Neuronal stem cell (in vitro differentiated cells): ENCODE data around the gene MEGF10. TPM values are rescaled to one million over a fixed set of nuclear protein-coding genes. Genes with fewer than 3 reads are reported as not detected.

Experiments used
- DNase-seq: peaks from one replicate; pipeline ENCODE4 v3.0.0-alpha.2; 2013; ENCODE audit warnings: low spot score
- H2AFZ ChIP-seq: one replicate; pipeline ENCODE4 v1.6.1; 2013; ENCODE audit warnings: mild to moderate bottlenecking, low read length, inconsistent platforms
- H2AK5ac ChIP-seq: 2 replicates; pipeline ENCODE4 v1.6.1; 2013; ENCODE audit warnings: low read depth, mild to moderate bottlenecking, inconsistent platforms, low read length, moderate library complexity, mixed read lengths
- H2BK120ac ChIP-seq: 2 replicates; pipeline ENCODE4 v1.6.1; 2013; ENCODE audit warnings: low read depth, mild to moderate bottlenecking, inconsistent platforms, low read length, moderate library complexity, mixed read lengths
- H2BK12ac ChIP-seq: one replicate; pipeline ENCODE4 v1.6.1; 2013; ENCODE audit warnings: low read length, inconsistent platforms
- H2BK15ac ChIP-seq: 2 replicates; pipeline ENCODE4 v1.6.1; 2013; ENCODE audit warnings: mild to moderate bottlenecking, low read length, inconsistent platforms, mixed read lengths
- H2BK5ac ChIP-seq: one replicate; pipeline ENCODE4 v1.6.1; 2013; ENCODE audit warnings: inconsistent platforms, mild to moderate bottlenecking, low read length, moderate library complexity
- H3K14ac ChIP-seq: one replicate; pipeline ENCODE4 v1.6.1; 2013; ENCODE audit warnings: low read length, inconsistent platforms
- H3K18ac ChIP-seq: 2 replicates; pipeline ENCODE4 v1.6.1; 2013; ENCODE audit warnings: low read length, inconsistent platforms
- H3K23ac ChIP-seq: 2 replicates; pipeline ENCODE4 v1.6.1; 2013; ENCODE audit warnings: low read depth, mild to moderate bottlenecking, mixed read lengths, low read length, inconsistent platforms; ENCODE audit not compliant: poor library complexity
- H3K27ac ChIP-seq: replicated peaks from 3 replicates; pipeline ENCODE4 v1.5.1; 2013; ENCODE audit warnings: low read length, inconsistent platforms
- H3K27me3 ChIP-seq, 3 experiments: 2 replicates each; pipeline ENCODE4 v1.6.1; 2013; ENCODE audit warnings: low read length in 3 of 3, mild to moderate bottlenecking in 2 of 3, inconsistent platforms in 1 of 3, low read depth in 1 of 3, mixed read lengths in 1 of 3, moderate library complexity in 1 of 3; ENCODE audit not compliant: control insufficient read depth in 3 of 3, insufficient read depth in 3 of 3
- H3K36me3 ChIP-seq, 2 donors: replicated peaks in 1 of 2; 2 replicates each; pipeline ENCODE4 v1.6.1; 2013; ENCODE audit warnings: low read length in 2 of 2; ENCODE audit not compliant: control insufficient read depth in 2 of 2, insufficient read depth in 2 of 2
- H3K4ac ChIP-seq: 2 replicates; pipeline ENCODE4 v1.6.1; 2013; ENCODE audit warnings: inconsistent platforms, mild to moderate bottlenecking, low read length, moderate library complexity
- H3K4me1 ChIP-seq, 2 donors: 1 replicate in 1 of 2; 2 replicates in 1 of 2; pipeline ENCODE4 v1.6.1; 2013; ENCODE audit warnings: low read length in 2 of 2, low read depth in 1 of 2; ENCODE audit not compliant: control insufficient read depth in 2 of 2, insufficient read depth in 1 of 2
- H3K4me2 ChIP-seq: one replicate; pipeline ENCODE4 v1.6.1; 2013; ENCODE audit warnings: mild to moderate bottlenecking, low read length, inconsistent platforms; ENCODE audit not compliant: insufficient read depth, poor library complexity, severe bottlenecking
- H3K4me3 ChIP-seq, 2 donors: 2 replicates each; pipeline ENCODE4 v1.5.1; 2013; ENCODE audit warnings: low read length in 2 of 2, mild to moderate bottlenecking in 2 of 2, inconsistent platforms in 1 of 2, moderate library complexity in 1 of 2
- H3K79me1 ChIP-seq: one replicate; pipeline ENCODE4 v1.6.1; 2013; ENCODE audit warnings: low read depth, mild to moderate bottlenecking, inconsistent platforms, low read length, moderate library complexity
- H3K9ac ChIP-seq: one replicate; pipeline ENCODE4 v1.6.1; 2013; ENCODE audit warnings: mild to moderate bottlenecking, low read depth, low read length, inconsistent platforms; ENCODE audit not compliant: poor library complexity
- H3K9me3 ChIP-seq, 2 donors: replicated peaks in 1 of 2; 2 replicates each; pipeline versions ENCODE3 to v1.6.1; 2013; ENCODE audit warnings: low read length in 2 of 2, mild to moderate bottlenecking in 2 of 2, inconsistent platforms in 1 of 2, low read depth in 1 of 2, mixed read lengths in 1 of 2, moderate library complexity in 1 of 2; ENCODE audit not compliant: control insufficient read depth in 2 of 2, insufficient read depth in 1 of 2
- H4K8ac ChIP-seq: one replicate; pipeline ENCODE4 v1.6.1; 2013; ENCODE audit warnings: low read depth, mild to moderate bottlenecking, inconsistent platforms, low read length, moderate library complexity
- H4K91ac ChIP-seq: one replicate; pipeline ENCODE4 v1.6.1; 2013; ENCODE audit warnings: low read length, low read depth, mild to moderate bottlenecking, inconsistent platforms; ENCODE audit not compliant: poor library complexity
- WGBS, 2 donors: extraction: QIAGEN DNeasy Blood & Tissue Kit; methylation state at CpG; one replicate each; pipeline ENCODE4 v1.1.7; 2013; ENCODE audit warnings: missing lambda C conversion rate in 2 of 2, mixed read lengths in 1 of 2; ENCODE audit not compliant: insufficient read length in 2 of 2, insufficient replicate concordance in 1 of 2; ENCODE audit errors: extremely low coverage in 2 of 2; 5-methylcytosine and 5-hydroxymethylcytosine counted together
- polyA plus RNA-seq, 2 experiments: library from polyadenylated mRNA; stranded (reverse); fragments of 200-250 nt; gene quantifications; one replicate each; pipeline ENCODE4 v1.2.3, GENCODE V29; 2013

Gene MEGF10
- 0.63 TPM for polyA plus RNA-seq (2013, experiment 1 of 2)
- polyA plus RNA-seq (2013, experiment 2 of 2) = 0.18 TPM

DNA sequence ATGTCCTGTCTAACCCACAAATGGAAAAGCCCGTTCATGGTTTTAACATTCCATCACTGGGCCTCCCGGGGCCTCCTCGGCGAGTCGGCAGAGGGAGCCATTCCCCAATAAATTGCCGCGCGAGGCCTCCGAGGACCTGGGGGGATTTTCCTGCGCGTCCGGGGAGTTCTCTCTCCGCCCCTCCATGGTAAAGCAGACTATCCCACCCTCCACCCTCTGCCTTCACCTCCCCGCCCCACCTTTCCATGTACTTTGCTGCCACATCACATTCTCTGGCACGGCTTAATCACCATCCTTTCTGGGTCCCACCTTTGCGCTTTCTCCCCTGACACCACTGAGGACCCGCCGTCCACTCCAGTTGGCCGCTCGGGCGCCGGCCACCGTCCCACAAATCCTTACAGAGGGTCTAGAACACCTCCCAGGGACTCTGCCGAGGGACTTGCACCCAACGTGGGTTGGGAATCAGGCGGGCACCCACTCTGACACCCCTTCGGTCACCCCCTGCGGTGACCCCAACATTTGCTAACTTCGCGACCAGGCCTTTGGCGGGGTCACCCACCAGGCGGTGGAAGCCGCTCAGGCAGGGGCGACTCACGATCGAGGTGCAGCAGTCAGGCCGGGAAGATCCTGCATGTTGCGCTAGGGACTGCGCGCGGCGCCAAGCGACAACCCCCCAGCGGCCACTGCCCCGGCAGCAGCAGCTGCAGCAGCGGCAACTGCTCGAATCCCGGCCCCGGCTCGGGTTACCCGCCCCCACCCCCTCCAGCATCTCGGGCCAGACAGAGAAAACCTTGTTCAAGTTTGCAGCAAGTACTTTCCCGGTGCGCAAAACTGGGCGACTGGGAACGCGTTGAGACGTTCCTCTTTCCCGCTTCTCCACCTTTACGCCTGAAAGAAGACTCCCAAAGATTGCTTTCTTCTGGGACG, at the start of gene MEGF10:
Gene MEGF10 (plus strand): TSS at position 778 of the 927 bp plus-strand sequence. CDS start 40,513 bp downstream, outside the sequence.
- H4K91ac ChIP-seq = no peak within 1 kb of the TSS
- peak within 1 kb of the TSS; percentile 68 to 81 for H3K4me3 ChIP-seq
- peak within 1 kb of the TSS; percentile 17 for H3K23ac ChIP-seq
- H3K14ac ChIP-seq = peak within 1 kb of the TSS; percentile 75
- no peaks in the 10 kb centered on the region for H3K9me3 ChIP-seq
- H2AFZ ChIP-seq = peak within 1 kb of the TSS; percentile 96
- peak; percentile 56 for DNase-seq
- no peaks in the 10 kb centered on the region for H3K79me1 ChIP-seq
- no peak within 1 kb of the TSS for H3K4ac ChIP-seq
- no peak within 1 kb of the TSS for H2BK5ac ChIP-seq
- peak within 1 kb of the TSS; percentile 74 for H3K9ac ChIP-seq
- H2BK12ac ChIP-seq = no peak within 1 kb of the TSS
- no peak within 1 kb of the TSS for H2BK120ac ChIP-seq
- no peaks in the 10 kb centered on the region for H3K36me3 ChIP-seq
- no CpG with 5 or more reads among the region's 61 CpGs for WGBS, 2 donors
- H3K27me3 ChIP-seq = peaks cover 0 to 16% (median 0%) of the 10 kb centered on the region in 3 experiments
- peak within 1 kb of the TSS; percentile 99 for H3K4me2 ChIP-seq
- peaks cover 0 to 12% of the 10 kb centered on the region in 2 donors for H3K4me1 ChIP-seq
- H2BK15ac ChIP-seq = no peak within 1 kb of the TSS
- H2AK5ac ChIP-seq = no peak within 1 kb of the TSS
- no peak within 1 kb of the TSS for H4K8ac ChIP-seq
- no peak within 1 kb of the TSS for H3K27ac ChIP-seq
- peak within 1 kb of the TSS; percentile 90 for H3K18ac ChIP-seq

DNA sequence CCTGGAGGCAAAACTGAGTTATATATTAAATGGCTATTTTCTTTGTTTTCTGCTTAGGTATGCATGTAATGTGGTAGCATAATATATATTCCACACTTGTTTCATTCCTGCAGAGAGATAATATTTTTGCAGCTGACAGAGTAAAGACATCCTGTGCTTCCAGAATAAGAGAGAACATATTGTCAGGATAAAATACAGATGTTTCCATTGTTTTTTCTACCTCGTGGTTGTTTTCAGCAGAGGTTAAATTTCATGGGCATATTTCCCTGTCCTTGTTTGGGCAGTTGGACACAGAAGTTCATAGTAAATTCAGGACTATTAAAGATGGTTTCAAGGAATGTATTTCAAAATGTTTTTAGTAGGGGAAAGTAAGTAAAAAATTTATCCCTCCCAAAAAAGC, 47.6 kb upstream of the MEGF10 start:
- Histone ChIP-seq H2AK5ac (no peak overlapping the region), H3K4ac (no peak overlapping the region), H2BK15ac (no peak overlapping the region), H2BK12ac (no peak overlapping the region), H4K8ac (no peak overlapping the region), H2BK120ac (no peak overlapping the region), H3K27ac (no peak overlapping the region), H3K18ac (no peak overlapping the region), H3K4me1 (no peaks in the 10 kb centered on the region), H2BK5ac (no peak overlapping the region), H3K4me3 (no peak overlapping the region), H4K91ac (no peak overlapping the region), H3K27me3 (no peaks in the 10 kb centered on the region), H3K9ac (no peak overlapping the region), H3K4me2 (no peak overlapping the region), H3K9me3 (no peaks in the 10 kb centered on the region), H3K36me3 (no peaks in the 10 kb centered on the region), H2AFZ (no peak overlapping the region), H3K79me1 (no peaks in the 10 kb centered on the region), H3K14ac (no peak overlapping the region), H3K23ac (no peak overlapping the region)
- no CpG with 5 or more reads among the region's 1 CpG for WGBS, 2 donors
- DNase-seq = no peak

DNA sequence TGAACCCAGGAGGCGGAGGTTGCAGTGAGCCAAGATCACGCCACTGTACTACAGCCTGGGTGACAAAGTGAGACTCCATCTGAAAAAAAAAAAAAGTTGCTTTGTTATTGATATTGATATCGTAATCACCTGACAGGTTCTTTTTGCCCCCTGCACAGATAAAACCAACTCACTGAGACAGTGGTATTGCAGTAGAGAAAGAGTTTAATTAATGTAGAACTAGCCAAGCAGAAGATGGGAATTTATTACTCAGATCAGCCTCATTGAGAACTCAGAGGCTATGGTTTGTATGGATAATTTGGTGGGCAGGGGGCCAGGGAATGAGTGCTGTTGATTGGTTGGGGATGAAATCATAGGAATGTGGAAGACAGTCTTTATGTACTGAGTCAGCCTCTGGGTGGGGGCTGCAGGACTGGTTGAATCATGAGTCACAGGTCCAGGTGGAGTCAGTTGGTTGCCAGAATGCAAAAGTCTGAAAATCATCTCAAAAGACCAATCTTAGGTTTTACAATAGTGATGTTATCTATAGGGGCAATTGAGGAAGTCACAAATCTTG, 35.8 kb upstream of the MEGF10 start:
- no peaks in the 10 kb centered on the region for H3K79me1 ChIP-seq
- no peaks in the 10 kb centered on the region for H3K36me3 ChIP-seq
- H4K91ac ChIP-seq = no peak overlapping the region
- H2BK5ac ChIP-seq = no peak overlapping the region
- WGBS, 2 donors = no CpG with 5 or more reads among the region's 3 CpGs
- no peak overlapping the region for H3K9ac ChIP-seq
- H2AFZ ChIP-seq = no peak overlapping the region
- no peak overlapping the region for H3K27ac ChIP-seq
- H4K8ac ChIP-seq = no peak overlapping the region
- H2BK12ac ChIP-seq = no peak overlapping the region
- no peak overlapping the region for H3K4me2 ChIP-seq
- H3K4me3 ChIP-seq = no peak overlapping the region
- H3K9me3 ChIP-seq = peaks cover 3% of the 10 kb centered on the region in 2 donors
- no peak overlapping the region for H3K14ac ChIP-seq
- H2BK15ac ChIP-seq = no peak overlapping the region
- H3K27me3 ChIP-seq = no peaks in the 10 kb centered on the region
- H3K23ac ChIP-seq = no peak overlapping the region
- H2AK5ac ChIP-seq = no peak overlapping the region
- H3K18ac ChIP-seq = no peak overlapping the region
- DNase-seq = no peak
- no peak overlapping the region for H2BK120ac ChIP-seq
- no peak overlapping the region for H3K4ac ChIP-seq
- H3K4me1 ChIP-seq = no peaks in the 10 kb centered on the region
